NB4 (cell line): ENCODE measurements around the gene DCDC2B.

Experiments used
- CTCF ChIP-seq: IDR thresholded peaks from one replicate; pipeline ENCODE4 v1.5.1; 2012; ENCODE audit warnings: low read depth, low read length
- MAX ChIP-seq: IDR thresholded peaks from 2 replicates; pipeline ENCODE4 v1.6.1; 2011; ENCODE audit warnings: low read depth, low read length
- MYC ChIP-seq: IDR thresholded peaks from 2 replicates; pipeline ENCODE4 v1.6.1; 2011; ENCODE audit warnings: low read depth, low read length
- POLR2A ChIP-seq: IDR thresholded peaks from 2 replicates; pipeline ENCODE4 v1.6.1; 2011; ENCODE audit warnings: mild to moderate bottlenecking; ENCODE audit not compliant: insufficient read length; ENCODE audit errors: extremely low read depth

- no peak for TF ChIP-seq CTCF
- TF ChIP-seq POLR2A = no peak
- no peak for TF ChIP-seq MYC
- TF ChIP-seq MAX = no peak
Measured at GRCh38 chr1:32197837-32198236, 11.1 kb upstream of the DCDC2B start.
